Nucleus accumbens (tissue), 56 donors: ENCODE measurements around the gene NRF1.
A peak's percentile ranks its signal among the peaks of the same experiment; 100 is the strongest.

Experiments
- DNase-seq, 56 donors: peaks; one replicate each; lab custom pipeline; 2025; lab: John Stamatoyannopoulos, UW

The NRF1 gene

DNA sequence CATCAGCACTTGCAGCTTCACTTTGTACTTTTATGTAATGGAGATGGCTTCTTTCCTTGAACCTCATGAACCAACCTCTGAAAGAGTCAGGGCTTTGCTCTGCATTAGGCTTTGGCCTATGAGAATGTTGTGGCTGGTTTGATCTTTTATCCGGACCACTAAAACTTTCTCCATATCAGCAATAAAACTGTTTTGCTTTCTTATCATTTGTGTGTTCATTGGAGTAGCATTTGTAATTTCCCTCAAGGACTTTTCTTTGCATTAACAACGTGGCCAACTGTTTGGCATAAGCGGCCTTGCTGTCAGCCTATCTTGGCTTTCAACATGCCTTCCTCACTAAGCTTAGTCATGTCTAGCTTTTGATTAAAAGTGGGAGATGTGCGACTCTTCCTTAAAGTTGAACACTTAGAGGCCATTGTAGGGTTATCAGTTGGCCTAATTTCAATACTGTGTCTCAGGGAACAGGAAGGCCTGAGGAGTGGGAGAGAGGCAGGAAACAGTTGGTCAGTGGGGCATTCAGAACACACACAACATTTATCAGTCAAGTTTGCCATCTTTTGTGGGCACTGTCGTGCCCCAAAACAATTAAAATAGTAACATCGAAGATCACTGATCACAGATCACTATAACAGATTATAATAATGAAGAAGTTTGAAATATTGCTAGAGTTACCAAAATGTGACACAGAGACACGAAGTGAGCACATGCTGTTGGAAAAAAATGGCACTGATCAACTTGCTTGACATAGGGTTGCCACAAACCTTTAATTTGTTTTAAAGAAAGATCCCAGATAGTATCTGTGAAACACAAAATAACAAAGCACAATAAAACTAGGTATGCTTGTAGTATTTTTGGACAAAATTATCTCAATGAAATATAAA, 64.7 kb downstream of the NRF1 start:
- DNase-seq: no peak

GRCh38 chr7:129677796-129678195, 66.3 kb downstream of the NRF1 start:
- DNase-seq: no peak

DNA sequence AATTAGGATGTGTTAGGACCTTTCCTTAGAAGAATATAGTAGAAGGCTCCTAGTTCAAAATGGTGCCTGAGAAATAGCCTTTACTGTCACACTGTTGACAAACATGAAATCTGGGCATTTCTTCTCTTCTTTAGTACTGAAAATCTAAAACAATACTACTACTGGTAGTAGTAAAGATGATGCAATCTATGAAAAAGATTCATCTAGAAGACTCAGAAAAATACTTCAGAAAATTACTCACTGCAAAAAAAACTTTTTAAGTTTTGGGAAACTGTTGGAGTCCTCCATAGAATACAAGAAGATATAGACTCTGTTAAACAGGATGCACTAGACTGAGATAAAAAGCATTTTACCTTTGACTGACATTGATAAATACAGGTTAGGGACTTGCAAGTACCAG, 67.1 kb downstream of the NRF1 start:
- DNase-seq: no peak

DNA sequence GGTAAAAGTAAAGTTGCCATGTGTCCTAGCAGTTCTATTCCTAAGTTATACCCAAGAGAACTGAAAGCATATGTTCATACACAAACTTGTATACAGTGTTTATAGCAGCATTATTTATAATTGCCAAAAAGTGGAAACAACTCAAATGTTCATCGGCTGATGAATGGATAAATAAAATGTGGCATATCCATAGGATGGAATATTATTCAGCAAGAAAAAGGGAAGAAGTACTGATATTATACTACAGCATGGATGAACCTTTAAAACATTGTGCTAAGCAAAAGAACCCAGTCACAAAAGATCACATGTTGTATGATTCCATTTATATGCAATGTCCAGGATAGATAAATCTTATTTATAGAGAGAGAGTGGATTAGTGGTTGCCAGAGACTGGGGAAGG, 68.9 kb downstream of the NRF1 start:
- no peak for DNase-seq

DNA sequence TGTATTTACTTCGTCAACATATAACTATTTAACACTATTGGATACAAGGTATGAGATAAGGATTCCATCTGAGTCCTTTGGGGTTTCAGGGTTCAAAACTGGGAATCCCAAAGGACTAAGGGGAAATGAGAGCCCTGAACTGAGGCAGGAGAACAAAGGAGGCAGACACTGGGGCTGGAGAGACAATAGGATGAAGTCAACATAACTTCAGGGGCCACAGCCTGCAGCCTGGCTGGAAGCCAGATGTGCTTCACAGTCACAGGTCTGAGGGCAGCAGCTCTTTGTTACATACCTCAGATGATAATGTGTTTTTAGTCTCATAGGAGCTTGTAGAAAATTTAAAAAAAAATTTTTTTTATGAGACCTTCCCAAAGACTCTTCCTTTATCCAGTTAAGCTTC, 73.3 kb downstream of the NRF1 start:
- DNase-seq: peak in 1 of 56 donors; percentile 4

DNA sequence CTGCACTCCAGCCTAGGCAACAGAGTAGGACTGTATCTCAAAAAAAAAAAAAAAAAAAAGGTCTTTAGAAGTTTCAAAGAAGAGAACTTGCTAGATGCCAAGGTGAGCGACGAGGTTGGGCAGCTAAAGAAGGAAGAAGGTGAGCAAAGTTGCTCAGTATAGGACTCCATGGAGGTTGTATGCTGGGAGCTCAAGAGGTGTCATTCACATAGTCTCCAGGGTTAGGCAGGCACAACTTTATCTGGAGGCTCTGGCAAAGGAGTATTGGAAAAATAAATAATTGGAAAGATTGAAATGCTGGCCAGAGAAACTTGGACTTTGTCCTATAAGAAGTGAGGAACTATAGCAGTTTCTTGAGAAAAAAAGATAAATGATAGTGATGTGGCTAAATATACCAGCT, 74.5 kb downstream of the NRF1 start:
- no peak for DNase-seq

- no peak for DNase-seq
These were observed 77.1 kb downstream of the NRF1 start for GRCh38 chr7:129688503-129689222.

GRCh38 chr7:129689995-129690581, 78.6 kb downstream of the NRF1 start:
- no peak for DNase-seq

- DNase-seq: no peak
These were observed 79.2 kb downstream of the NRF1 start for GRCh38 chr7:129690701-129691100.

- DNase-seq: no peak
These were observed 87.2 kb downstream of the NRF1 start for GRCh38 chr7:129698516-129699418.

DNA sequence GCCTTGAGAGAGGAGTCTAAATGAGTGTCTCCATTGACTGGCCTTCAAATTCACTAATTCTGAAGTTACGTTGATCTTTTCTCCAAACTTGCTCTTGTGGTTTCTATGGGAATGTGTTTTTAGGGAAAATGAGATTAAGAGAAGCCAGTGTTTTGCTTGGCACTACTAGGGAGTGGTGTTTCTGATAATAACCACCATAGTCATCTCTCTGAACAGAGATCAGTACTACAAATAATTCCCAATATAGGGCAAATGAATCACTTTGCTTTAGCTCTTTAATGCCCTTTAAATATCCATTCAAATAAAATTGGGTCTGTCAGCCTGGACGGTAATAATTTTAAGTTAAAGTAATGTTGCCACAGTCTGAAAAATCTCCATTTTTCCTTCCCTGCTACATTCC, 90.8 kb downstream of the NRF1 start:
- DNase-seq: no peak

GRCh38 chr7:129702761-129703338, 91.3 kb downstream of the NRF1 start:
- DNase-seq: no peak

GRCh38 chr7:129703751-129704150, 92.2 kb downstream of the NRF1 start:
- DNase-seq: no peak

DNA sequence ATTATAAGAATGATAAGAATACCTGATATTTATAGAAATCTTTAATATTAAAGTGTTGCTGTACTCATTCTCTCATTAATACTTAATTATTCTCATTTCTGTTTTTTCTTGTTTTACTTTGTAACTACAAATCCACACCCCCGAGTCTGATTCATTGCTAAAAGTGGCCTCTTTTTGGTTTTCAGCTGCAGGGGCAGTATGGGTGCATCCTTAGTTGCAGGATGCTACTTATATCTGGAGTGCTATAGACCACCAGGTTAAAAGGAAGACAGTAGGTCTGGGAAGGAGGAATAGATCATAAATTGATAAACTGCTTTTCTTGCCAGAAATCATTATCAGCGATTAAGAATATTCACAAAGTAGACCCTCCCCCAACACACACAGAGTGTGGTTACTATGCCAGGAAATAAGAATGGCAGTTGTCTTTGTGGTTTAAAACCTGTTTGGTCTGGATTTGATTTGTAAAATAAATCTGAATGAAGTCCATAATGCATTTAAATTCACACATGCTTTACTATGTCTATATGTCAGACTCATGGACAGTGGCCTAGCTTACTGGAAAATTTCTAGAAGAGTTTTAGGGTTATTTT, 96.5 kb downstream of the NRF1 start:
- DNase-seq: no peak

DNA sequence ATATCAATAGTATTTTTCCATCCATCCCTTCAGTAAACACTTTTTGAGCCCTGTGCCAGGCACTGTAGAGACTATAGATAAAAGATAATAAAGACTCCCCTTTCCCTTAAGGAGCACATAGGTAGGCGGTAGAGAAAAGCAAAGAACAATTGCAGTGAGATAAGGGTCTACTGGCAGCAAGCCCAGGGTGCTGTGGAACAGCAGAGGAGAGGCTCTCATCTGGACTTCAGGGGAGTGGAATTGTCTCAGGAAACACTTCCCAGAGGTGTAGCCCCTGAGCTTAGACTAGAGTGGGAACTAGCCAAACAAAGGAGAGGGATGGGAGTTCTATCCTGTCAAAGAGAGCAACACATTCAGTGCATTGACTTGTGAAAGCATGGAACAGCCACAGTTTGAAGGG, 102.0 kb downstream of the NRF1 start:
- DNase-seq: no peak

DNA sequence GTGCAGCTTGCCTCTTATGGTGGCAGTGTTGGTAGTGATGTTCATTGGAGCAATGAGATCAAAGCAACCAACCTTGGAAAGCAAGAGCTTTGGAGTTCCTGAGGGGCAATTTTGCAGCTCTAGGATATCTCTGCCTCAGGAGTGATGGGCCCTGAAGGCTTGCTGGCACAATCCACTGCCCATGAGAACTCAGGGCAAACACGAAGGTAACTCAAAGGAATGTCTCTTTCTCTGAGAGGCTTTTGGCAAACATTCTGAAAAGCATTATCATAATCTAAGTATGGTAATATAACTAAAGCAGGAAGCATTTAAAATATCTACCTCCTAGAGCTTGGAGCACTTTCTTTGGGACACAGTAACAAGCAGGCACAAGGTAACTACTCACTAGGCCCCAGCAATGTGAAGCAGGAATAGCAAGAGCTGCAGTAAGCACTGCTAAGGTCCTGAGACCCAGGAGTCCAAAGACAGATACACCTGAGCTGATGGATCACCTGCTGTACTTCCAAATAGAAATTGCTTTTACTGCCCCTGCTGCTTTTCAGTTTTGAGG, 103.1 kb downstream of the NRF1 start:
- no peak for DNase-seq

DNA sequence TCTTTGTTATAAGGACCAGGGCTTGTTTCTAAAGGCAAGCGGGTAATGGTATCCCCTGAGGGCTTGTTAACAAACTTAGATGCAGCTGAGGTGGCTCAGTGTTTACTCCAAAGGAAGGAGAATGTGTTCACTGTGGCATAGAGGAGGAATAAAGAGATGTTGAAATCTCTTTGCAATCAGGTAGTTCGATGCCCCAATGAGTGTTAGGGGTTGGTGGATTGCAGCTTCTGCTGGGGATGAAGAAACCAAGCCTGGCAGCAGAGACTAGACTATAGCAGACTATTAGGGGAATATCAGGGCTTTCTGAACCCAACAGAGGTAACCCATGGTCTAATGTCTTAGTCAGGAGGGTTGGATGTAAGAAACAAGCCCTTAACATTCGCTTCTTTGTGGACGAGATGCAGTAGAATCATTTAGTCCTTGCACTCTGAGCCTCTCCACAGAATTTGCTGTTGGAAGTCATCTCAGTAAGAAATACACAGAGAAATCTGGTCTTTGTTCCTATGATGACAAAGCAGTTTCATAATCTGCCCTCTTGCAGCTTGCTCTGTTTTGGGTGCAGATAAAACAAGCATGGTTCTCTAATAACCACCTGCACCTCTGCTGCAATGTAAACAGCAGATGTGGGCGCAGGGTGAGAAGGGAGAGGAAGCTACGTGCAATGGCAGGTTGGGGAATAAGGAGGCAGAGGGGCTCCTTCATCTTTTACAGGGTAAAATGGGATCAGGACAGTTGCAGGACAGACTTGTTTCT, 108.6 kb downstream of the NRF1 start:
- DNase-seq: no peak

- no peak for DNase-seq
These were observed 109.5 kb downstream of the NRF1 start for GRCh38 chr7:129721068-129721467.

DNA sequence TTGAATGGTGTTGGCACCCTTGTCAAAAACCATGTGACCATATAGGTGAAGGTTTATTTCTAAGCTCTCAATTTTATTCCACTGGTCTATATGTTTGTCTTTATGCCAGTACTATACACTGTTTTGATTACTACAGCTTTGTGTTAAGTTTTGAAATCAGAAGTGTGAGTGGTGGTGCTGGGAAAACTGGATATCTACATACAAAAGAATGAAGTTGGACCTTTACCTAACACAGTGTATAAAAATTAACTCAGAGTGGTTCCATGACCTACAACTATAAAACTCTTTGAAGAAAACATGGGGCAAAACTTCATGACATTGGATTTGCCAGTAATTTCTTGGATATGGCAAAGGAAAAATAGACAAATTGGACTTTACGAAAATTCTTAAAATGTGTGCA, 112.2 kb downstream of the NRF1 start:
- no peak for DNase-seq
